Loucy (cell line): ENCODE results near the gene GABBR2.

Experiments
- H2AFZ ChIP-seq: fragments of 200-600 bp; sonication (generic); 2 replicates; pipeline ENCODE4 v1.6.0; 2016; ENCODE audit warnings: antibody characterized with exemption, mild to moderate bottlenecking, low read length, moderate library complexity
- H3F3A ChIP-seq: fragments of 200-600 bp; 2 replicates; pipeline ENCODE4 v1.6.0; 2016; ENCODE audit warnings: antibody characterized with exemption, low read depth, mild to moderate bottlenecking
- H3K27me3 ChIP-seq: fragments of 200-600 bp; sonication (generic); 2 replicates; pipeline ENCODE4 v1.6.1; 2014; ENCODE audit warnings: low read length, mild to moderate bottlenecking; ENCODE audit not compliant: insufficient read depth, poor library complexity, severe bottlenecking
- H3K36me3 ChIP-seq: fragments of 200-600 bp; sonication (generic); 2 replicates; pipeline ENCODE4 v1.6.1; 2016; ENCODE audit warnings: low read length; ENCODE audit not compliant: insufficient read depth
- H3K4me1 ChIP-seq: fragments of 200-600 bp; sonication (generic); 2 replicates; pipeline ENCODE4 v1.5.1; 2014; ENCODE audit warnings: low read length, mild to moderate bottlenecking; ENCODE audit not compliant: insufficient read depth, poor library complexity, severe bottlenecking
- H3K4me2 ChIP-seq: fragments of 200-600 bp; sonication (generic); 2 replicates; pipeline ENCODE4 v1.6.0; 2014; ENCODE audit warnings: antibody characterized with exemption, low read length, low read depth, mild to moderate bottlenecking; ENCODE audit not compliant: poor library complexity, severe bottlenecking
- H3K4me3 ChIP-seq: fragments of 200-600 bp; sonication (generic); 2 replicates; pipeline ENCODE4 v1.5.1; 2014; ENCODE audit warnings: low read length, mild to moderate bottlenecking, mixed read lengths; ENCODE audit not compliant: poor library complexity, severe bottlenecking
- H3K79me2 ChIP-seq: fragments of 200-600 bp; sonication (generic); 2 replicates; pipeline ENCODE4 v1.6.1; 2014; ENCODE audit warnings: low read length; ENCODE audit not compliant: insufficient read depth
- H3K9ac ChIP-seq: fragments of 200-600 bp; sonication (generic); 2 replicates; pipeline ENCODE4 v1.6.0; 2014; ENCODE audit warnings: mild to moderate bottlenecking, low read depth, low read length, moderate library complexity; ENCODE audit not compliant: poor library complexity, severe bottlenecking
- H3K9me2 ChIP-seq: fragments of 200-600 bp; sonication (generic); replicated peaks from 2 replicates; pipeline ENCODE4 v1.6.1; 2016; ENCODE audit warnings: low read depth, low read length, mixed read lengths
- H3K9me3 ChIP-seq: fragments of 200-600 bp; sonication (generic); 2 replicates; pipeline ENCODE4 v1.6.1; 2014; ENCODE audit warnings: mild to moderate bottlenecking, antibody characterized with exemption, low read length, low read depth; ENCODE audit not compliant: insufficient read depth
- H4K20me1 ChIP-seq: fragments of 200-600 bp; sonication (generic); 2 replicates; pipeline ENCODE4 v1.6.0; 2014; ENCODE audit warnings: antibody characterized with exemption, low read length, mild to moderate bottlenecking; ENCODE audit not compliant: insufficient read depth, poor library complexity, severe bottlenecking
- CTCF ChIP-seq: fragments of 200-600 bp; sonication (generic); conservative IDR thresholded peaks from 2 replicates; pipeline ENCODE4 v1.5.1; 2014; ENCODE audit warnings: mild to moderate bottlenecking, antibody characterized with exemption, low read length
- EZH2phosphoT487 ChIP-seq: fragments of 200-600 bp; IDR thresholded peaks from 2 replicates; pipeline ENCODE4 v1.6.1; 2018; ENCODE audit warnings: antibody characterized with exemption, mild to moderate bottlenecking, moderate library complexity, borderline replicate concordance

GABBR2 gene

GRCh38 chr9:98460704-98461103 is 248.0 kb downstream of the GABBR2 start:
- no peaks in the 10 kb centered on the region for H4K20me1 ChIP-seq
- no peak overlapping the region for H3K4me2 ChIP-seq
- H3K9me2 ChIP-seq, result no peaks in the 10 kb centered on the region
- H3K36me3 ChIP-seq, result no peaks in the 10 kb centered on the region
- H3K4me1 ChIP-seq, result no peaks in the 10 kb centered on the region
- H2AFZ ChIP-seq, result no peak overlapping the region
- H3K4me3 ChIP-seq, result no peak overlapping the region
- H3K27me3 ChIP-seq, result no peaks in the 10 kb centered on the region
- H3K9me3 ChIP-seq, result peaks cover 9% of the 10 kb centered on the region; the same call in 1 of the 2 replicates
- H3K79me2 ChIP-seq, result no peaks in the 10 kb centered on the region
- H3K9ac ChIP-seq, result no peak overlapping the region
- TF ChIP-seq CTCF (no peak), EZH2phosphoT487 (no peak)
- no peaks in the 10 kb centered on the region for H3F3A ChIP-seq

- Histone ChIP-seq H3K4me2 (no peak overlapping the region), H2AFZ (no peak overlapping the region), H3K9me3 (peaks cover 9% of the 10 kb centered on the region; the same call in 1 of the 2 replicates), H4K20me1 (no peaks in the 10 kb centered on the region), H3K36me3 (no peaks in the 10 kb centered on the region), H3K79me2 (no peaks in the 10 kb centered on the region), H3K9me2 (no peaks in the 10 kb centered on the region), H3K4me3 (no peak overlapping the region), H3K27me3 (no peaks in the 10 kb centered on the region), H3F3A (no peaks in the 10 kb centered on the region), H3K4me1 (no peaks in the 10 kb centered on the region), H3K9ac (no peak overlapping the region)
- TF ChIP-seq CTCF (no peak), EZH2phosphoT487 (no peak)
Observed at GRCh38 chr9:98457726-98458370, 250.9 kb downstream of the GABBR2 start.

GRCh38 chr9:98456156-98456613 is 252.6 kb downstream of the GABBR2 start:
- no peaks in the 10 kb centered on the region for H3K9me2 ChIP-seq
- no peaks in the 10 kb centered on the region for H3K27me3 ChIP-seq
- H3K79me2 ChIP-seq, result no peaks in the 10 kb centered on the region
- H2AFZ ChIP-seq, result no peak overlapping the region
- H3K4me2 ChIP-seq, result no peak overlapping the region
- no peaks in the 10 kb centered on the region for H3K4me1 ChIP-seq
- H3K9me3 ChIP-seq, result peaks cover 5% of the 10 kb centered on the region; the same call in 1 of the 2 replicates
- H4K20me1 ChIP-seq, result no peaks in the 10 kb centered on the region
- no peaks in the 10 kb centered on the region for H3F3A ChIP-seq
- H3K36me3 ChIP-seq, result no peaks in the 10 kb centered on the region
- no peak overlapping the region for H3K4me3 ChIP-seq
- TF ChIP-seq CTCF (no peak), EZH2phosphoT487 (no peak)
- no peak overlapping the region for H3K9ac ChIP-seq
